ENCODE results near the gene SPTBN1.
"Not testable (repeated sequence)": the region's sequence is repeated elsewhere in the genome, so short reads cannot be mapped to it uniquely, and the experiment has no call there.

SPTBN1 gene

GRCh38 chr2:54508541-54508940 lies 52.4 kb downstream of the SPTBN1 start:
- no peak for DNase-seq

GRCh38 chr2:54509043-54509442 lies 52.9 kb downstream of the SPTBN1 start:
- DNase-seq = not testable (repeated sequence)

GRCh38 chr2:54510916-54511315 lies 54.8 kb downstream of the SPTBN1 start:
- DNase-seq = no peak

- DNase-seq = no peak
Measured at GRCh38 chr2:54512183-54512582, 56.1 kb downstream of the SPTBN1 start.

GRCh38 chr2:54512663-54513362 lies 56.7 kb downstream of the SPTBN1 start:
- DNase-seq = no peak

GRCh38 chr2:54513363-54513715 lies 57.2 kb downstream of the SPTBN1 start:
- no peak for DNase-seq

- DNase-seq = no peak
Measured at GRCh38 chr2:54514822-54515569, 58.9 kb downstream of the SPTBN1 start.

- no peak for DNase-seq
Measured at GRCh38 chr2:54516842-54517241, 60.7 kb downstream of the SPTBN1 start.

GRCh38 chr2:54518016-54518415 lies 61.9 kb downstream of the SPTBN1 start:
- DNase-seq = not testable (repeated sequence)

- DNase-seq = no peak
Measured at GRCh38 chr2:54518430-54518829, 62.3 kb downstream of the SPTBN1 start.

GRCh38 chr2:54519841-54520459 lies 63.8 kb downstream of the SPTBN1 start:
- DNase-seq = no peak

- no peak for DNase-seq
Measured at GRCh38 chr2:54520687-54521086, 64.6 kb downstream of the SPTBN1 start.

- peak; percentile 35 for DNase-seq
Measured at GRCh38 chr2:54522624-54523281, 66.6 kb downstream of the SPTBN1 start.

GRCh38 chr2:54523324-54523959 lies 67.3 kb downstream of the SPTBN1 start:
- DNase-seq = no peak

GRCh38 chr2:54524226-54524991 lies 68.3 kb downstream of the SPTBN1 start:
- no peak for DNase-seq

GRCh38 chr2:54525321-54525720 lies 69.2 kb downstream of the SPTBN1 start:
- DNase-seq = no peak

- no peak for DNase-seq
Measured at GRCh38 chr2:54526226-54526879, 70.2 kb downstream of the SPTBN1 start.

- no peak for DNase-seq
Measured at GRCh38 chr2:54528311-54528955, 72.3 kb downstream of the SPTBN1 start.

GRCh38 chr2:54529518-54529917 lies 73.4 kb downstream of the SPTBN1 start:
- not testable (repeated sequence) for DNase-seq

GRCh38 chr2:54529935-54530334 lies 73.8 kb downstream of the SPTBN1 start:
- no peak for DNase-seq

GRCh38 chr2:54531558-54531957 lies 75.4 kb downstream of the SPTBN1 start:
- DNase-seq = no peak
